Stomach (tissue), 4 donors: ENCODE measurements around the gene RGS12.

Experiments
- CTCF ChIP-seq, 7 experiments: fragments of 450-650 bp in 4 of 7; fragments of 200-600 bp in 3 of 7; sonication (generic) in 3 of 7; IDR thresholded peaks; one replicate each; pipeline ENCODE4 v1.5.1; 2016 to 2019; ENCODE audit warnings: antibody characterized with exemption in 7 of 7, control low read depth in 2 of 7, mild to moderate bottlenecking in 1 of 7
- POLR2A ChIP-seq, 4 donors: fragments of 450-650 bp; IDR thresholded peaks; one replicate each; pipeline ENCODE4 v1.6.1; 2016; ENCODE audit warnings: antibody characterized with exemption in 4 of 4, control low read depth in 2 of 4, mild to moderate bottlenecking in 1 of 4, moderate library complexity in 1 of 4
- POLR2AphosphoS5 ChIP-seq, 3 donors: sonication (generic); formaldehyde crosslinking; IDR thresholded peaks; one replicate each; pipeline ENCODE4 v1.6.1; 2016; ENCODE audit warnings: antibody characterized with exemption in 3 of 3

GRCh38 chr4:3304831-3305609, 12.2 kb downstream of the RGS12 start:
- TF ChIP-seq CTCF (IDR thresholded peaks at IDR 0.05) (no peak), POLR2AphosphoS5 (IDR thresholded peaks at IDR 0.05) (no peak), POLR2A (IDR thresholded peaks at IDR 0.05) (no peak)
